Measurements from ENCODE around the gene NRROS. TPM values are rescaled to one million over a fixed set of nuclear protein-coding genes. Genes with fewer than 3 reads are reported as not detected.
A peak's percentile ranks its signal among the peaks of the same experiment; 100 is the strongest.
"Not testable (repeated sequence)": the region's sequence is repeated elsewhere in the genome, so short reads cannot be mapped to it uniquely, and the experiment has no call there.

Gene NRROS
- total RNA-seq (1 to 10 TPM; 3.3 to 4.5 (median 3.6) TPM), polyA plus RNA-seq (2.2 TPM)
- long read RNA-seq, donor 1, partial matches to known transcripts, result 0 of 1 reads
- long read RNA-seq, donor 1, other reads (novel, unspliced or antisense), result 0 of 1 reads
- long read RNA-seq, donor 2, result 0 reads
- long read RNA-seq, donor 3, partial matches to known transcripts, result 0 of 2 reads
- long read RNA-seq, donor 3, other reads (novel, unspliced or antisense), result 0 of 2 reads
- long read RNA-seq, donor 4, result 0 reads

DNA sequence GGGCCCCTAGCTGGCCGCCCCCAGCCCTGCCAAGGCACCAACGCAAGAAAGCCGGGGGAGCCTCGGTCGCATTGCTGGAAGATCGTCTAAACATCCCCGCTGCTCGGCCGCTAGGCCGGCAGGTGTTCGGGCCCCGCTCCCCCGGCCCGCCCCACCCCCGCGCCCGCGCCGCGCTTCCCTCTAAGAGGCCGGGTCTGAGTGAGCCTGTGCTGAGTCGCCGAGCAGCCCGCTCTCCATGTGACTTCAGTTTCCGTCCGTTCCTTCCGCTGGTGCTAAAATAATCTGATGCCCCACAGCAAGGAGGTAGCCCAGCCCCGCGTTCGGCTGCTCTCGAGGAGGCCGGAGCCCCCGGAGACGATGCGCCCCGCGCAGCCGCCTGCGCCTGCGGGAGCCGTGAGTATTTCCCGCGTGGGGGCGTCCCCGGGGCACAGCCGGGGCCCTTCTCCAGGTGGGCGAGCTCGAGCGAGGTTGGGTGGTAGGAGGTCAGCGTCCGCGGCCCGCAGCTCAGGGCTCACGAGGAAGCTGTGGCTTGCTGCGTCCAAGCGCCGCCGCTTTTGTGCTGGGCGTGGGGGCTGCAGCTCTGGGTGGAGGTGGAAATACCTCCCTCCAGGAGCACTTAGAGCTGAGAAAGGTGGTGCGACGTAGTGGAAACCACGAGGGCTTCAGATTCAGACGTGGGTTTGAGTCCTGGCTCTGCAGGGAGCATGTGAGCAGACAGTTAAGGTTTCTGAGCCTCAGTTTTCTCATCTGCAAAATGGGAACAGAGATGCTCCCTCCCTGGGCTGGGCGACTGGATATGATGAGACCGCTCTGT, at the start of gene NRROS:
NRROS (plus strand) TSS at position 212 of the 814 bp plus-strand sequence. CDS start 14,846 bp downstream, outside the sequence.
- intact Hi-C loops (cut with DNase I), result no loop called here

DNA sequence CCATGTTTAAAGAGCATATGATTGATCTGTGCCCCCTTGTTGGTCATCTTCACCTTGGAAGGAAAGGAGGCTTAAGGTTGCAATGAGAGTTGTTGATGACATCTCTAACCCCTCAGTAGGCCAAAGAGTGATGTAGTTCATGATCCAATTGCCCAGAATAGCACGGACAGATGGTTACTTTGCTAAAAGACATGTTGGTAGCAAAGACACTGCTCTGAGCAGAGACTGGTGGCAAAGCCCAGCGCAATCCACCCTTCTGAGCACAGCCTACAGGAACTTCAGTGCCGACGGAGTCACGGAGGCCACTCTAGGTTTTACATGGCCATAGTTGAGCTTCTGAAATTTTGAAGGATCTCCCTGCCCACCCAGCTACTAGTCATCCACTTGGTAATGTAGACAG, 49.2 kb upstream of the NRROS start:
- Histone ChIP-seq H3K4me1 (ENCODE audit: control insufficient read depth, insufficient read depth, low read length) (no peaks in the 10 kb centered on the region), H3K9me3 (ENCODE audit: control insufficient read depth, low read length) (no peaks in the 10 kb centered on the region), H3K4me3 (ENCODE audit: low read length) (no peak overlapping the region), H3K27me3 (ENCODE audit: control insufficient read depth, insufficient read depth) (no peaks in the 10 kb centered on the region), H3K27ac (ENCODE audit: low read length) (no peak overlapping the region)
- DNase-seq, result no peak
- no peak for ATAC-seq
- intact Hi-C loops (cut with DNase I), result no loop called here
- 80% methylated on average over 5 of the region's 5 CpGs for WGBS

More for the DNA sequence above, at the start of gene NRROS:
- DNase-seq, result peak; percentile 65 to 88 (median 87)
- Histone ChIP-seq H3K4me3 (ENCODE audit: low read length) (peak within 1 kb of the TSS; percentile 71), H3K4me1 (ENCODE audit: control insufficient read depth, insufficient read depth, low read length) (no peaks in the 10 kb centered on the region), H3K9me3 (ENCODE audit: control insufficient read depth, low read length) (no peaks in the 10 kb centered on the region), H3K27ac (ENCODE audit: low read length) (peak within 1 kb of the TSS; percentile 49), H3K27me3 (ENCODE audit: control insufficient read depth, insufficient read depth) (no peaks in the 10 kb centered on the region)
- 4% methylated on average over 65 of the region's 65 CpGs for WGBS
- ATAC-seq, result peak; percentile 90 to 93

DNA sequence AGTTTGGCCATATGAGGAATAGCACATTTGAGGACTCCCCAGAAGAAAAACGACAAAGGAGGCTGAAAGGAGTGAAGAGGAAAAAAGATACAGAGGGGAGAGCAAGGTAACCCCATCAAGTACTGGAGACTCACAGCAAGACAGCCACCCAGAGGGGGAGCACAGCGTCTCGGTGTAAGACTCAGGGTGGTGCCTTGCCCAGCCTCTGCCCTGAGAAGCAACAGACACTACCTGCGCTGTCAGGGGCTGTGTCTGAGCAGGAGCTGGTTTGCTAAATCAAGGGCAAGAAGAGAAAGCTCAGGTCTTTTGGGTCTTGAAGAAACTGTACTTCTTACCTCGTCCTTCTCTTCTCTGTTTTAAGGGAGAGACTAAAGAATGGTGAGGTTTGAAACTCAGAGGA, 43.1 kb upstream of the NRROS start:
- no peak overlapping the region for H3K27ac ChIP-seq (ENCODE audit: low read length)
- ATAC-seq, result no peak
- intact Hi-C loops (cut with DNase I), result no loop called here
- no peaks in the 10 kb centered on the region for H3K4me1 ChIP-seq (ENCODE audit: control insufficient read depth, insufficient read depth, low read length)
- no peak for DNase-seq
- H3K27me3 ChIP-seq (ENCODE audit: control insufficient read depth, insufficient read depth), result no peaks in the 10 kb centered on the region
- H3K9me3 ChIP-seq (ENCODE audit: control insufficient read depth, low read length), result no peaks in the 10 kb centered on the region
- 37% methylated on average over 5 of the region's 5 CpGs for WGBS
- H3K4me3 ChIP-seq (ENCODE audit: low read length), result no peak overlapping the region

DNA sequence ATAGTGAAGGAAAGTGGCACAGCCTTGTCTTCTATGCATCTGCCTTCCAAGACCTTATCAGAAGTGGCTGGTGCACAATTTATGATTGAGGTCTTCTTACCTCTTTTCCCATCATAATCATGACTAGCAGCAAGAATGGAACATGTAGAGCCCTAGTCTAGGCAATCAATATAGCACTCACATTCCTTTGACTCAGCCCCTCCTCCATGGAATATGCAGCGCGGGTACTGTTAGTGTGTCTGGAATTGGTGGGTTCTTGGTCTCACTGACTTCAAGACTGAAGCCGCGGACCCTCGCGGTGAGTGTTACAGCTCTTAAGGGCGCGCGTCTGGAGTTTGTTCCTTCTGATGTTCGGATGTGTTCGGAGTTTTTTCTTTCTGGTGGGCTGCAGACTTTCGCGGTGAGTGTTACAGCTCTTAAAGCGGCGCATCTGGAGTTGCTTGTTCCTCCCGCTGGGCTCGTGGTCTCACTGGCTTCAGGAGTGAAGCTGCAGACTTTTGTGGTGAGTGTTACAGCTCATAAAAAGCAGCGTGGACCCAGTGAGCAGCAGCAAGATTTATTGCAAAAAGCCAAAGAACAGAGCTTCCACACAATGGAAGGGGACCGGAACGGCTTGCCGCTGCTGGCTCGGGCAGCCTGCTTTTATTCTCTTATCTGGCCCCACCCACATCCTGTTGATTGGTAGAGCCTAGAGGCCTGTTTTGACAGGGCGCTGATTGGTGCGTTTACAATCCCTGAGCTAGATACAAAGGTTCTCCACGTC, 41.3 kb upstream of the NRROS start:
- H3K27me3 ChIP-seq (ENCODE audit: control insufficient read depth, insufficient read depth); H3K9me3 ChIP-seq (ENCODE audit: control insufficient read depth, low read length); H3K4me1 ChIP-seq (ENCODE audit: control insufficient read depth, insufficient read depth, low read length); H3K4me3 ChIP-seq (ENCODE audit: low read length); DNase-seq; intact Hi-C loops (cut with DNase I); H3K27ac ChIP-seq (ENCODE audit: low read length); ATAC-seq: not testable (repeated sequence)
- WGBS, result 70% methylated on average over 25 of the region's 25 CpGs

DNA sequence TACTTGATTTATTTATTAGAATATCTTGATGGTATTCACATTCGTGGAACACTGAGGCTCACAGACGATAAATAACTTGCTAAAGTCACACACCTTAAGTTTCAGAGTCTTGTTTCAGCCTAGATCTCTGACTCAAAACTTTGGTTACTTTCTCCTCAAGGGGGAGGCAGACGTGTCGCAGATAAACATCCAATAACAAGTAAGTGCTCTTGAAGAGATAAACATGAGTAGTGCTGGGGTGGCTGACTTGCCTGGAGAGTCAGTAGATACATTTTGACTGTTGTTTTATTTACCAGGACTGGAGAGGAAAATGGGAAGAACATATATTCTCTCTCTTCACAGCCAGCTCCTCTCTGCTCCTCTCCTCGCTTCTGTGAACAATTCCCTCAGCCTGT, 39.8 kb upstream of the NRROS start:
- Histone ChIP-seq H3K9me3 (ENCODE audit: control insufficient read depth, low read length) (no peaks in the 10 kb centered on the region), H3K27me3 (ENCODE audit: control insufficient read depth, insufficient read depth) (no peaks in the 10 kb centered on the region), H3K27ac (ENCODE audit: low read length) (no peak overlapping the region), H3K4me1 (ENCODE audit: control insufficient read depth, insufficient read depth, low read length) (no peaks in the 10 kb centered on the region), H3K4me3 (ENCODE audit: low read length) (no peak overlapping the region)
- intact Hi-C loops (cut with DNase I), result loop anchor here in 1 of 4 donors (10.0 kb wide), 1 partner anchor 85 kb away; no protein-coding TSS in a partner anchor
- 64% methylated on average over 5 of the region's 5 CpGs for WGBS
- no peak for ATAC-seq
- no peak for DNase-seq

DNA sequence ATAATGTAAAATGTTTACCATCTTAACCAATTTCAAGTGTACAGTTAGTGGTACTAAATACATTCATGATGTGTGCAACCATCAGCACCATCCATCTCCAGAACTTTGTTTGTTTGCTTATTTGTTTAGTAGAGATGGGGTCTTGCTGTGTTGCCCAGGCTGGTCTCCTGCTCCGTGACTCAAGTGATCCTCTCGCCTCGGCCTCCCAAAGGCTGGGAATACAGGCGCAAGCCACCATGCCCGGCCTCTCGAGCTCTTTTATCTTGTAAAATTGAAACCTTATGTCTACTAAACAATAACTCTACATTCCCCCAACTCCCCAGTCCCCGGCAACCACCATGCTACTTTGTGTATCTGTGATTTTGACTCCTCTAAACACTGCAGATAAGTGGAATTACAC, 39.1 kb upstream of the NRROS start:
- ATAC-seq (no peak), DNase-seq (no peak)
- Histone ChIP-seq H3K9me3 (ENCODE audit: control insufficient read depth, low read length) (no peaks in the 10 kb centered on the region), H3K4me1 (ENCODE audit: control insufficient read depth, insufficient read depth, low read length) (no peaks in the 10 kb centered on the region), H3K27me3 (ENCODE audit: control insufficient read depth, insufficient read depth) (no peaks in the 10 kb centered on the region), H3K27ac (ENCODE audit: low read length) (no peak overlapping the region), H3K4me3 (ENCODE audit: low read length) (no peak overlapping the region)
- 95% methylated on average over 7 of the region's 7 CpGs for WGBS
- intact Hi-C loops (cut with DNase I), result loop anchor here in 1 of 4 donors (10.0 kb wide), 1 partner anchor 84 kb away; no protein-coding TSS in a partner anchor

DNA sequence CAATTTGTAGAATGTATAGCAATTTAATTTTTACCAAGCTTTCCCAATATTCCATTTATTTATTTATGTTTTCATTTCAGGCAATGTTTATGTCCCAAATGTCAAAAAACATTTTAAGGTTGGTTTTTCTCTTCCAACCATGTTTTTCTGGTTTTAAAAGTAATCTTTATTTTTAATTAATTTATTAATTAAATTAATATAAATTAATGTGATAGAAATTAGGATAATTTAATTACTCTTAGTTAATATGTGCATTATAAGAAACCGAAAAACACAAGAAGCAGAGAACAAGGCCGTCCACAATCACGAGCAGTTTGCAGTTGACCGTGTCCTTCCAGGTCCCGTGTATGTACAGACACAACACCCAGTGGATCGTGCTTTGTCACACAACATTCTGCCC, 36.8 kb upstream of the NRROS start:
- ATAC-seq (no peak), DNase-seq (no peak)
- Histone ChIP-seq H3K27me3 (ENCODE audit: control insufficient read depth, insufficient read depth) (no peaks in the 10 kb centered on the region), H3K4me3 (ENCODE audit: low read length) (no peak overlapping the region), H3K27ac (ENCODE audit: low read length) (no peak overlapping the region), H3K9me3 (ENCODE audit: control insufficient read depth, low read length) (no peaks in the 10 kb centered on the region), H3K4me1 (ENCODE audit: control insufficient read depth, insufficient read depth, low read length) (no peaks in the 10 kb centered on the region)
- intact Hi-C loops (cut with DNase I), result loop anchor here in 1 of 4 donors (10.0 kb wide), 1 partner anchor 82 kb away; no protein-coding TSS in a partner anchor
- 92% methylated on average over 6 of the region's 6 CpGs for WGBS

DNA sequence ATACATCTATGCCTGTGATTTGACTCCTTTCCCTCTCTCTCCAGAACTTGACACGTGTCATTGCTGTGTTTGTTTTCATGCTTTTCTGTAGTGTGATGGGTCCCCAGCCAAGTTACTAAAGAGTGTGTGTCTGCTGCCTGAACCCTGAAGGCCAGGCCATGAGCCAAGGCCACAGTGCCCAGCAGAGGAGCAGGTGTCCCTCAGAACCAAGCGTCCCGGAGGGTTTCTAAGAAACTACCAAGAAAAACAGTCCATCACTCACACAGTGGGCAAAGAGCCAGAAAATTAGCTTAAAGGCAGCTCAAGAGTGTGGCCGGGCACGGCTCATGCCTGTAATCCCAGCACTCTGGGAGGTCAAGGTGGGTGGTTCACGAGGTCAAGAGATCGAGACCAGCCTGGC, 35.8 kb upstream of the NRROS start:
- Histone ChIP-seq H3K9me3 (ENCODE audit: control insufficient read depth, low read length) (no peaks in the 10 kb centered on the region), H3K27me3 (ENCODE audit: control insufficient read depth, insufficient read depth) (no peaks in the 10 kb centered on the region), H3K4me3 (ENCODE audit: low read length) (no peak overlapping the region), H3K4me1 (ENCODE audit: control insufficient read depth, insufficient read depth, low read length) (no peaks in the 10 kb centered on the region), H3K27ac (ENCODE audit: low read length) (no peak overlapping the region)
- intact Hi-C loops (cut with DNase I), result loop anchor here in 1 of 4 donors (10.0 kb wide), 1 partner anchor 81 kb away; no protein-coding TSS in a partner anchor
- ATAC-seq (no peak), DNase-seq (no peak)
- WGBS, result 62% methylated on average over 7 of the region's 7 CpGs

DNA sequence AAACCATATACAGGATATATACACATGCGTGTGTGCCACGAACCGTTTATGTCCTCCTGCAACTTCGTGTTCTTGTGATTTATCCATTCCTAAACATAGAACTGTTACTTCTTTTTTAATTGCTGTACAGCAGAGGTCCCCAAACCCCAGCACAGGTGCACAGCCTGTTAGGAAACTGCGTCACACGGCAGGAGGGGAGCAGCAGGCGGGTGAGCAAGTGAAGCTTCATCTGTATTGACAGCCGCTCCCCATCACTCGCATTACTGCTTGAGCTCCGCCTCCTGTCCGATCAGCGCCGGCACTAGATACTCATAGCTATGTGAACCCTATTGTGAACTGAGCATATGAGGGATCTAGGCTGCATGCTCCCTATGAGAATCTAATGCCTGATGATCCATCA, 34.9 kb upstream of the NRROS start:
- H3K4me3 ChIP-seq (ENCODE audit: low read length), result no peak overlapping the region
- no peak for DNase-seq
- ATAC-seq, result no peak
- no peak overlapping the region for H3K27ac ChIP-seq (ENCODE audit: low read length)
- 62% methylated on average over 13 of the region's 13 CpGs for WGBS
- no peaks in the 10 kb centered on the region for H3K27me3 ChIP-seq (ENCODE audit: control insufficient read depth, insufficient read depth)
- H3K9me3 ChIP-seq (ENCODE audit: control insufficient read depth, low read length), result no peaks in the 10 kb centered on the region
- H3K4me1 ChIP-seq (ENCODE audit: control insufficient read depth, insufficient read depth, low read length), result no peaks in the 10 kb centered on the region
- intact Hi-C loops (cut with DNase I), result loop anchor here in 1 of 4 donors (10.0 kb wide), 1 partner anchor 80 kb away; no protein-coding TSS in a partner anchor

DNA sequence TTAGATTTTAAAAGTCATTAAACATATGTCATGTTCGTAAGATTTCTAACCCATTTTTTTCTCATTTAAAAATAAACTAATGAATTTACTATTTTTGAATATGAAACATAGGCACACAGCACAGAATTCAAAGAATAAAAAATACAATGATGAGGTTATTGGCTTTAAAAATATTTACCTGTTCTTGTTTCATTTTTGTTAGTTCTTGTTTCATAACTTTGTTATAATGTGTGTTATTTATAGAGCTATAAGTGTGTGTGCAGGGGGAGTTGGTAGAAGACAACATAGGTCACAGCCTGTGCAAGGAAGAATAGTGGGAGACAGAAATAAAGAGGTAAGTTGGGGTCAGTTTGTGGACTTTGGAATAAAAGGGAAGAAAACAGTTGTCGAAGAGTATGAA, 30.8 kb upstream of the NRROS start:
- Histone ChIP-seq H3K27me3 (ENCODE audit: control insufficient read depth, insufficient read depth) (no peaks in the 10 kb centered on the region), H3K9me3 (ENCODE audit: control insufficient read depth, low read length) (no peaks in the 10 kb centered on the region), H3K27ac (ENCODE audit: low read length) (no peak overlapping the region), H3K4me1 (ENCODE audit: control insufficient read depth, insufficient read depth, low read length) (no peaks in the 10 kb centered on the region), H3K4me3 (ENCODE audit: low read length) (no peak overlapping the region)
- WGBS, result 93% methylated on average over 2 of the region's 2 CpGs
- ATAC-seq, result no peak
- intact Hi-C loops (cut with DNase I), result loop anchor here in 3 of 4 donors (2.0 to 10.0 kb wide), 3 partner anchors 76 to 79 kb away; no protein-coding TSS in a partner anchor
- no peak for DNase-seq

Data from right cardiac atrium (tissue), 5 donors.